ENCODE data around the gene OR1F1. TPM values are rescaled to one million over a fixed set of nuclear protein-coding genes. Genes with fewer than 3 reads are reported as not detected.

The OR1F1 gene
- total and polyA plus RNA-seq, 2 experiments from 2014 or later, result 0.38 TPM; not detected in 1

GRCh38 chr16:3223913-3224515 is 36.0 kb downstream of the OR1F1 start:
- Mint-ChIP-seq H3K4me3 (no peak overlapping the region), H3K9me3 (peaks cover 84% of the 10 kb centered on the region)
- DNase-seq (ENCODE audit: low spot score), result peak; percentile 19

More at GRCh38 chr16:3223913-3224515, 36.0 kb downstream of the OR1F1 start:
- peaks cover 61% of the 10 kb centered on the region for H3K36me3 ChIP-seq (ENCODE audit: insufficient read depth)
- H3K27ac ChIP-seq (ENCODE audit: low read depth), result no peak overlapping the region
- H3F3A ChIP-seq (replicated peaks; ENCODE audit: low read depth), result no peaks in the 10 kb centered on the region
- TF ChIP-seq ZNF331 (CRISPR knock-in tag; IDR thresholded peaks at IDR 0.05; ENCODE audit: low read depth) (no peak), EZH2 (IDR thresholded peaks at IDR 0.05; ENCODE audit: low read depth, unreplicated experiment) (no peak), POLR2AphosphoS5 (IDR thresholded peaks at IDR 0.05; ENCODE audit: low read depth) (no peak), CREB1 (CRISPR knock-in tag; IDR thresholded peaks at IDR 0.05; ENCODE audit: low read depth) (no peak), EZH2phosphoT487 (IDR thresholded peaks at IDR 0.05; ENCODE audit: unreplicated experiment) (no peak), ETS1 (IDR thresholded peaks at IDR 0.05) (no peak), ZNF114 (CRISPR knock-in tag; IDR thresholded peaks at IDR 0.05) (no peak), ZNF462 (CRISPR knock-in tag; IDR thresholded peaks at IDR 0.05) (no peak), STAT1 (IDR thresholded peaks at IDR 0.05; ENCODE audit: unreplicated experiment) (no peak), NANOG (IDR thresholded peaks at IDR 0.05; ENCODE audit: borderline replicate concordance) (no peak), JUNB (IDR thresholded peaks at IDR 0.05; ENCODE audit: unreplicated experiment) (no peak), CTCF (conservative IDR thresholded peaks at IDR 0.05; ENCODE audit: low read depth in 2 of 2) (no peak), REST (IDR thresholded peaks at IDR 0.05; ENCODE audit: unreplicated experiment) (no peak)
- no peaks in the 10 kb centered on the region for H3K9me2 ChIP-seq (ENCODE audit: insufficient read depth)
- H2AFZ ChIP-seq, result no peak overlapping the region
- no peaks in the 10 kb centered on the region for H3K27me3 ChIP-seq (ENCODE audit: insufficient read depth)
- H3K4me3 ChIP-seq, result peak overlapping the region; percentile 17; the same call in 1 of the 2 replicates
- H3K4me2 ChIP-seq, result no peak overlapping the region
- no peaks in the 10 kb centered on the region for H4K20me1 ChIP-seq (replicated peaks; ENCODE audit: insufficient read depth)
- Mint-ChIP-seq H3K27me3 (ENCODE audit: insufficient read depth, low read depth, poor library complexity) (peaks cover 6% of the 10 kb centered on the region), H3K27ac (no peak overlapping the region), H3K36me3 (ENCODE audit: low read depth) (peaks cover 84% of the 10 kb centered on the region), H3K4me1 (no peaks in the 10 kb centered on the region)
- H3K79me2 ChIP-seq (replicated peaks; ENCODE audit: insufficient read depth), result no peaks in the 10 kb centered on the region
- H3K4me1 ChIP-seq (ENCODE audit: insufficient read depth), result no peaks in the 10 kb centered on the region
- ATAC-seq, result no peak
